CD4-positive, alpha-beta T cell (primary cell): ENCODE data around the gene PACSIN1. TPM values are rescaled to one million over a fixed set of nuclear protein-coding genes. Genes with fewer than 3 reads are reported as not detected.

ENCODE experiments used
- ATAC-seq: fragments of 200-7000 bp; cut with Tn5 transposase; one replicate; pipeline ENCODE4 v1.10.0; 2022; ENCODE audit warnings: mild to moderate bottlenecking; ENCODE audit not compliant: poor library complexity
- CTCF ChIA-PET: fragments of 350-600 bp; sonication (Branson Sonifier 250); formaldehyde crosslinking; loops from one replicate; lab custom pipeline; 2021; ENCODE audit warnings: antibody characterized with exemption, inconsistent platforms; lab: Charles Lee
- POLR2A ChIA-PET: fragments of 350-600 bp; sonication (Branson Sonifier 250); formaldehyde crosslinking; loops from one replicate; lab custom pipeline; 2021; ENCODE audit warnings: antibody characterized with exemption, inconsistent platforms; lab: Charles Lee
- DNase-seq, 14 experiments: peaks; one replicate each; pipeline ENCODE4 v3.0.0-alpha.2; 2013 to 2020; ENCODE audit warnings: mixed read lengths in 2 of 14
- H3K27ac ChIP-seq, 2 donors: one replicate each; pipeline versions ENCODE4 v1.5.1 to v1.7.0; 2013; ENCODE audit warnings: low read length in 2 of 2, low read depth in 1 of 2, mild to moderate bottlenecking in 1 of 2
- H3K27me3 ChIP-seq, 2 experiments: 1 replicate in 1 of 2; 2 replicates in 1 of 2; pipeline versions ENCODE4 v1.6.1 to v1.7.0; 2013; ENCODE audit warnings: low read length in 2 of 2, control low read depth in 1 of 2, mild to moderate bottlenecking in 1 of 2, moderate library complexity in 1 of 2; ENCODE audit not compliant: insufficient read depth in 2 of 2, control insufficient read depth in 1 of 2
- H3K36me3 ChIP-seq: one replicate; pipeline ENCODE4 v1.6.1; 2013; ENCODE audit warnings: low read length, control low read depth; ENCODE audit not compliant: insufficient read depth
- H3K4me1 ChIP-seq: one replicate; pipeline ENCODE4 v1.6.1; 2013; ENCODE audit warnings: low read length, control low read depth; ENCODE audit not compliant: insufficient read depth
- H3K4me3 ChIP-seq: one replicate; pipeline ENCODE4 v1.5.1; 2013; ENCODE audit warnings: mild to moderate bottlenecking, low read length, moderate library complexity
- H3K9me3 ChIP-seq, 2 experiments: 1 replicate in 1 of 2; 2 replicates in 1 of 2; pipeline versions ENCODE4 v1.6.1 to v1.7.0; 2013; ENCODE audit warnings: low read length in 2 of 2, mild to moderate bottlenecking in 2 of 2, control low read depth in 1 of 2, moderate library complexity in 1 of 2; ENCODE audit not compliant: control insufficient read depth in 1 of 2, insufficient read depth in 1 of 2
- H3K27ac Mint-ChIP-seq: one replicate; pipeline ENCODE4 v1.8.0; 2020; ENCODE audit warnings: mixed read lengths
- H3K27me3 Mint-ChIP-seq: one replicate; pipeline ENCODE4 v1.8.0; 2021; ENCODE audit warnings: mixed read lengths
- H3K36me3 Mint-ChIP-seq: one replicate; pipeline ENCODE4 v1.8.0; 2021; ENCODE audit warnings: low read depth, mixed read lengths
- H3K4me1 Mint-ChIP-seq: one replicate; pipeline ENCODE4 v1.8.0; 2021; ENCODE audit warnings: low read depth, mixed read lengths
- H3K4me3 Mint-ChIP-seq: one replicate; pipeline ENCODE4 v1.8.0; 2020; ENCODE audit warnings: mild to moderate bottlenecking, mixed read lengths
- H3K9me3 Mint-ChIP-seq: one replicate; pipeline ENCODE4 v1.8.0; 2020; ENCODE audit warnings: mixed read lengths
- intact Hi-C, 2 experiments: fragments of 100-400 bp; cut with DNase I in 1 of 2; cut with micrococcal nuclease in 1 of 2; formaldehyde crosslinking; loops; one replicate each; pipeline versions ENCODE4 v1.15.1 to v1.9.0; 2023 to 2025; cut with DNase I, micrococcal nuclease
- total RNA-seq, 174 experiments: library from RNA in 2 of 174; stranded (reverse) in 2 of 174; gene quantifications; one replicate each; pipeline ENCODE4 v1.2.3 and lab custom pipeline; 2021 to 2026
- TF ChIP-seq, protein P1 (sequence below): fragments of 200-600 bp; IDR thresholded peaks from one replicate; pipeline ENCODE4 v1.8.0; 2022; ENCODE audit warnings: antibody characterized with exemption, mild to moderate bottlenecking

Gene PACSIN1
- total RNA-seq, 2 experiments from 2014 or later, result 1.3 to 1.4 TPM

DNA sequence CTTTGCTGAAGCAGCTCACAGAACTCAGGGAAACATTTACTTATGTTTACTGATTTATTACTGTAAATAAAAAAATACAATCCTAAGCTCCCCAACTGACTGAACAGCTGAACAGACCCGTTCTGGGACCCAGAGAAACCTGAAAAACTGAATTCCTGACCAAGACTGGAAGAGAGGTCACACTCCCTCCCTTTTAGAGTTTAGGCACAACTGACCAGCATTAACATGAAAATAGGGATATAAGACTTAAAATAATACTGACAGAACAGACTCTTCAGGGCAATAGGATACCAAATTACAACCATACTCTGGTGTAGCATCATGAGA is 28.3 kb upstream of the PACSIN1 start:
- H3K27ac Mint-ChIP-seq, result no peak overlapping the region
- no peaks in the 10 kb centered on the region for H3K36me3 Mint-ChIP-seq
- no peaks in the 10 kb centered on the region for H3K9me3 Mint-ChIP-seq
- CTCF ChIA-PET, result no interaction called here
- no peaks in the 10 kb centered on the region for H3K36me3 ChIP-seq
- no peak for DNase-seq
- TF ChIP-seq, protein P1, sequence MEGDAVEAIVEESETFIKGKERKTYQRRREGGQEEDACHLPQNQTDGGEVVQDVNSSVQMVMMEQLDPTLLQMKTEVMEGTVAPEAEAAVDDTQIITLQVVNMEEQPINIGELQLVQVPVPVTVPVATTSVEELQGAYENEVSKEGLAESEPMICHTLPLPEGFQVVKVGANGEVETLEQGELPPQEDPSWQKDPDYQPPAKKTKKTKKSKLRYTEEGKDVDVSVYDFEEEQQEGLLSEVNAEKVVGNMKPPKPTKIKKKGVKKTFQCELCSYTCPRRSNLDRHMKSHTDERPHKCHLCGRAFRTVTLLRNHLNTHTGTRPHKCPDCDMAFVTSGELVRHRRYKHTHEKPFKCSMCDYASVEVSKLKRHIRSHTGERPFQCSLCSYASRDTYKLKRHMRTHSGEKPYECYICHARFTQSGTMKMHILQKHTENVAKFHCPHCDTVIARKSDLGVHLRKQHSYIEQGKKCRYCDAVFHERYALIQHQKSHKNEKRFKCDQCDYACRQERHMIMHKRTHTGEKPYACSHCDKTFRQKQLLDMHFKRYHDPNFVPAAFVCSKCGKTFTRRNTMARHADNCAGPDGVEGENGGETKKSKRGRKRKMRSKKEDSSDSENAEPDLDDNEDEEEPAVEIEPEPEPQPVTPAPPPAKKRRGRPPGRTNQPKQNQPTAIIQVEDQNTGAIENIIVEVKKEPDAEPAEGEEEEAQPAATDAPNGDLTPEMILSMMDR, result no peak
- no peak overlapping the region for H3K27ac ChIP-seq
- H3K4me1 ChIP-seq, result no peaks in the 10 kb centered on the region
- no peaks in the 10 kb centered on the region for H3K4me1 Mint-ChIP-seq
- H3K27me3 ChIP-seq, result no peaks in the 10 kb centered on the region
- H3K27me3 Mint-ChIP-seq, result no peaks in the 10 kb centered on the region
- peaks cover 0 to 6% of the 10 kb centered on the region in 2 experiments for H3K9me3 ChIP-seq
- no peak for ATAC-seq
- H3K4me3 ChIP-seq, result no peak overlapping the region
- no peak overlapping the region for H3K4me3 Mint-ChIP-seq
- POLR2A ChIA-PET, result no interaction called here
- intact Hi-C loops, result no loop called here

DNA sequence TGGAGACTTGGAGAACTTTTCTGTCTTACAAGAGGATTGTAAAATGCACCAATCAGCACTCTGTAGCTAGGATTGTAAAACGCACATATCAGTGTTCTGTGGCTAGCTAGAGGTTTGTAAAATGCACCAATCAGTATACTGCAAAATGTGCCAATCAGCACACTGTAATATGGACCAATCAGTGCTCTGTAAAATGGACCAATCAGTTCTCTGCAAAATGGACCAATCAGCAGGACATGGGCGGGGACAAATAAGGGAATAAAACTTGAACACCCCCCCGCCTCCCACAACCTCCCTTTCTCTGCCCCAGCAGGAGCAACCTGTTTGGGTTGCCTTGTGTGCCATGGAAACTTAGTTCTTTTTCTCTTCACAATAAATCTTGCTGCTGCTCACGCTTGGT is 27.2 kb upstream of the PACSIN1 start:
- ChIA-PET CTCF (no interaction called here), POLR2A (no interaction called here)
- TF ChIP-seq, protein P1, result no peak
- H3K27ac Mint-ChIP-seq, result no peak overlapping the region
- no peaks in the 10 kb centered on the region for H3K36me3 Mint-ChIP-seq
- Histone ChIP-seq H3K4me3 (no peak overlapping the region), H3K4me1 (no peaks in the 10 kb centered on the region), H3K36me3 (no peaks in the 10 kb centered on the region), H3K27me3 (no peaks in the 10 kb centered on the region), H3K27ac (no peak overlapping the region), H3K9me3 (peaks cover 0 to 6% of the 10 kb centered on the region in 2 experiments)
- no peak overlapping the region for H3K4me3 Mint-ChIP-seq
- DNase-seq, result no peak
- ATAC-seq, result no peak
- no peaks in the 10 kb centered on the region for H3K9me3 Mint-ChIP-seq
- intact Hi-C loops, result no loop called here
- no peaks in the 10 kb centered on the region for H3K4me1 Mint-ChIP-seq
- no peaks in the 10 kb centered on the region for H3K27me3 Mint-ChIP-seq

DNA sequence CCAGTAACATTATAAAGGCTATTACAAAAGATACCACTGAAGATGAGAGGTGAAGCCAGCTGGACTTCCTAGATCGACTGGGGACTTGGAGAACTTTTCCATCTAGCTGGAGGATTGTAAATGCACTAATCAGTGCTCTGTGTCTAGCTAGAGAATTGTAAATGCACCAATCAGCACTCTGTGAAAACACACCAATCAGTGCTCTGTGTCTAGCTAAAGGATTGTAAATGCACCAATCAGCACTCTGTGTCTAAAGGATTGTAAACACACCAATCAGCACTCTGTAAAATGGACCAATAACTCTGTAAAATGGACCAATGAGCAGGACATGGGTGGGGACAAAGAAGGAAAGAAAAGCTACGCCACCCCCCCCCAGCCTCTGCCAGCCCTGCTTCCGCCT is 26.4 kb upstream of the PACSIN1 start:
- Mint-ChIP-seq H3K4me3 (no peak overlapping the region), H3K4me1 (no peaks in the 10 kb centered on the region), H3K9me3 (no peaks in the 10 kb centered on the region), H3K36me3 (no peaks in the 10 kb centered on the region), H3K27me3 (no peaks in the 10 kb centered on the region), H3K27ac (no peak overlapping the region)
- no peak for DNase-seq
- Histone ChIP-seq H3K27ac (no peak overlapping the region), H3K27me3 (no peaks in the 10 kb centered on the region), H3K36me3 (no peaks in the 10 kb centered on the region), H3K9me3 (peaks cover 0 to 6% of the 10 kb centered on the region in 2 experiments), H3K4me1 (no peaks in the 10 kb centered on the region), H3K4me3 (no peak overlapping the region)
- intact Hi-C loops, result no loop called here
- POLR2A ChIA-PET, result no interaction called here
- ATAC-seq, result no peak
- CTCF ChIA-PET, result no interaction called here
- TF ChIP-seq, protein P1, result no peak
